Ureter (tissue), 1 donor: ENCODE results near the gene IGSF21. TPM values are rescaled to one million over a fixed set of nuclear protein-coding genes. Genes with fewer than 3 reads are reported as not detected.

Experiments
- DNase-seq: peaks from one replicate; pipeline ENCODE4 v3.0.0-alpha.2; 2020; ENCODE audit warnings: low spot score
- total RNA-seq: library from RNA; stranded (reverse); gene quantifications from one replicate; pipeline ENCODE4 v1.2.4, GENCODE V29; 2023
- donor health status: DM: yes; HTN: yes; CAD: no.

Gene IGSF21
- total RNA-seq, 1 donor from 2014 or later: 6.6 TPM

DNA sequence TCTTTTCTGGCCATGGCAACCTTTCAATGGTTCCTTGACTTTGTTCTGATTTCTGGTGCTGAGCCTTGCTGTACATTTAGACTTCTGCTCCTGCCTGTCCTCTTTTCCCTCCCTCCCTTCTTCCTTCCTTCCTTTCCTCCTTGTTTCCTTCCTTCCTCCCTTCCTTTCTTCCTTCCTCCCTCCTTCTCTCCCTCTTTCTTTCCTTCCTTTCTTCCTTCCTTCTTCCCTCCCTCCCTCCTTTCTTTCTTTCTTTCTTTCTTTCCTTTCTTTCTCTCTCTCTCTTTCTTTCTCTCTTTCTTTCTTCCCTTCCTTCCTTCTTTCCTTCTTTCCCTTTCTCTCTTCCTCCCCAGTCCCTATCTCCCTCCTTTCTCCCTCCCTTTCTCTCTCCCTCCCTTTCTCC, 10.4 kb upstream of the IGSF21 start:
- DNase-seq: no peak

DNA sequence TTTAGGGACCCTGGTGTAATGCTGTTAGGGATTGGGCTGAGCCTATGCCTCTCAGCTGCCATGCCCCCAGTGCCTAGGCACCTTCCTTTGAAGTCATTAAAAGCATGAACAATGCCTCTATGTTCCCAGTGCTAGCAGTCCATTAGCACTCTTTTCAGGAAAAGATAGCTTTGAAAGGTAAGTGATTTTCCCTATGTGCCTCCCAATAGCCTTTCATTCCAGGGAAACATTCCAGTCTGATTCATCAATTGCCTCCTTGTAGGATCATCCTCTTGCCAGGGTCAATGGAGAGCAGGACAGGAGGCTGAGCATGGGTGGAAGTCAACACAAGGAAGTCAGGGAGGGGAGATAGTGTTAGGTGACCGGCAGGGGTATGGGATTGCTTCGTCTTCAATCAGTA, 8.6 kb upstream of the IGSF21 start:
- no peak for DNase-seq

DNA sequence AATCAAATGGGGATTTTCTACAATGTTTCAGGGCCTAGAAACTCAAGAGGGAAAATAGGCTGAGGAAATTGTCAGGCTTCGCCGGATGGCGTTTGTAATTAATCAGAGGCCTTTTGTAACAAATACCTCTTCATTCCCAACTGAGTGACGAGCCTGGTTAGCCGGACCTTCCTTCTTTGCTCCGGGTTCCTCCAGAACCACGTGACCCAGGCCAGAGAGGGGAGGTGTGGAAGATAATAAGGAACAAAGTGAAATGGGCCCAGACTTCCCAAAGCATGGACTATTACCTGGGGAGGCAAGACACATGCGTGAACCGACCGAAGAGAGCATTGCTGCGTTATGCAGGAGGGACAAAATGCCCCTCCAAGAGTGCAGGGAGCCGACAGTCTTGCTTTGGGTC, 7.5 kb upstream of the IGSF21 start:
- DNase-seq: no peak

DNA sequence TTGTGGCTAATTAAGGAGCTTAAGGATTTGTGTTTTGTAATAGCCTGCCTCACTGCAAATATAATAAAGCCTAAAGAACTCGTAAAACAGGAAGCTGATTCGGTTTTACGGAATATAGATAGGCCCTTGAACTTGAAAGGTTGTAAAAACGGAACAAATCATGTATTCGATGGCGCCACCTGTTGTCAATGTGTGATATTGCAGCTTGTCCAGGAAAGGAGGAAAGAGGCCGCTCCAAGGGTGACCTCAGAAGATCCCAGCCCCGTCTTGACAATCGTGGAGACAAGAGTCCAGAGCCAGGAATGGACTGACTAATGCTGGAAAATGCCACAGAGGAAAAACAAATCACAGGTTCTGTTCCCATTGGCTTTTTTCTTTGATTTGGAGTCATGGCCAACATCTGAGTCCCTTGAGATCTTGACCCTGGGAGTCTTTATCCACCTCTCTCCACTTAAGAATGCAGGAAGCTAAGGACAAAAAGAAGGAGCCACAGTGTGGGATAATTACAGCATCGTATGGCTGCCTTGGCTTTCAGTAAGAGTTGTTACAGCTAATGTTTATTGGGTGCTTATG, 7.0 kb upstream of the IGSF21 start:
- peak; percentile 77 for DNase-seq

DNA sequence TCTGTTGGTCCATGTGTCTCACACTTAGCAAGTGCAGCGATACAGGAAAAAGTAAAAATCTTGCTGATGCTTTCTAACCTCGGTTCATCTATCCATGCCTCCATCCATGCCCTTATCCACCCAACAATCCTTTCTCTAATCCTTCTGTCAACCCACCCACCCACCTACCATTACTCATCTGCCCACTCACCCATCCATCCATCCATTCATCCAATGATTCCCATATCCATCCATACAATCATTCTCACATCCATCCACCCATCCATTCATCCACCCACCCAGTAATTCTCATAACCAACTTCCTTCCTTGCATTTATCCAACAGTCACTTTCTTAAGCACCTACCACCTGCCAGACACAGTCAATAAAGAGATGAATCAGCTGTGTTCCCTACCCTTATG, 6.1 kb upstream of the IGSF21 start:
- DNase-seq: no peak

DNA sequence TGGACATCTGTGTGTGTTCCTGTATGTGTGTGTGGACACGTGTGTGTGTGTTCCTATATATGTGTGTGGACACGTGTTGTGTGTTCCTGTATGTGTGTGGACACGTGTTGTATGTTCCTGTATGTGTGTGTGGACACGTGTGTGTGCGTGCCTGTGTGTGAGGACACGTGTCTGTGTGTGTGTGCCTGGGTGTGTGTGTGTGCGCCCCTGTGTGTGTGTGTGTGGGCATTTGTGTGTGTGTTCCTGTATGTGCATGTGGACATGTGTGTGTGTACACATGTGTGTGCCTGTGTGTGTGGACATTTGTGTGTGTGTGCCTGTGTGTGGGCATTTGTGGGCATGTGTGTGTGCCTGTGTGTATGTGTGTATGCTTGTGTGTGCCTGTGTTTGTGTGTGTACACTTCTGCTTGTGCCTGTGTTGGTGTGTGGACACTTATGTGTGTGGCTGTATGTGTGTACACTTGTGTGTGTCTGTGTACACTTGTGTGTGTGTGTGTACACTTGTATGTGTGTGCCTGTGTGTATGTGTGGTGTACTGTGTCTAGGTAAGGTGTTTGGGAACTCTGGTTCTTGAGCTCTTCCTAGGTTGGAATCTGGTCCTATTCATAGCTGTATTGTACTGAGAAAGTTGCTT, 3.7 kb upstream of the IGSF21 start:
- DNase-seq: no peak

DNA sequence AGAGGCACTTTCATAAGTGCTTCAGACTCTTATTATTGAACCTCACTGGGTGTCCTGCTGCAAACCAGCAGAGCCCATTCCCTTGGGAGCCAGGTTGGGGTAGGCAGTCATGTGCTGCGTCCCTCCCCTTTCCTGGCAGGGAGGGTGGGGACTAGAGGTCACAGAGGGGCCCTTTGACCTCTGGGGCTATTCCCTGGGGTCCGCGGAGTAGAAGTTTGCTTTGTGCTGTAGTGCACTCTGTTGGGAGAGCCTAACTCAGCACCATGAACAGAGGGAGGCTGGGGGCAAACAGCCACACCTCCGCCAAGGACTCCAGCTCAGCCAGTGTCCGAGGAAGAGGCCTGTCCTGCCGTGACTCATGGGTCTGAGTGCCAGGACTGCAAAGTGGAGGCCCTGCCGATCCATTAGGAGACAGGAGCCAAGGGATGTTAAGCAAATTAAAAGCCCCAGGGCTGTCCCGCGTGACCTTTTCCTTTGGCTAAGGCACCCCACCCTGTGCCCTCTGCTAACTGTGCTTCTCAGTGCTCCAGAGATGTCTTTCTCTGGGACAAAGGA, 3.0 kb upstream of the IGSF21 start:
- no peak for DNase-seq

DNA sequence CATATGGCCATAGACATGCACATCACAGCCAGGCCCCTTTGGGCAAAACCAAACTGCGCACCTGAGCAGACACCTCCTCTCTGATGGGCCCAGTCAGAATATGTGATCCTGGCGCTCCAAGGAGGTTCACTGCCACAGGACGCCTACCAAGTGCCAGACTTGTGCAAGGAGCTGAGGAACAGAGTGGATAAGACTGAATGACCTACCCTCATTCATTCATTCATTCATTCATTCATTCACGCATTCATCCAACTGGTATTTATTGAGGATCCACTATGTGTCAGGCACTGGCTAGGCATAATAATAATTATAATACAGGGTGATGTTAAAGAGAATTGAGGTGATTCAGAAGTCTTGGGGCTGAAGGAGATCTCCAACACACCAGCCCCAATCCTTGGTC, 2.4 kb upstream of the IGSF21 start:
- DNase-seq: no peak

DNA sequence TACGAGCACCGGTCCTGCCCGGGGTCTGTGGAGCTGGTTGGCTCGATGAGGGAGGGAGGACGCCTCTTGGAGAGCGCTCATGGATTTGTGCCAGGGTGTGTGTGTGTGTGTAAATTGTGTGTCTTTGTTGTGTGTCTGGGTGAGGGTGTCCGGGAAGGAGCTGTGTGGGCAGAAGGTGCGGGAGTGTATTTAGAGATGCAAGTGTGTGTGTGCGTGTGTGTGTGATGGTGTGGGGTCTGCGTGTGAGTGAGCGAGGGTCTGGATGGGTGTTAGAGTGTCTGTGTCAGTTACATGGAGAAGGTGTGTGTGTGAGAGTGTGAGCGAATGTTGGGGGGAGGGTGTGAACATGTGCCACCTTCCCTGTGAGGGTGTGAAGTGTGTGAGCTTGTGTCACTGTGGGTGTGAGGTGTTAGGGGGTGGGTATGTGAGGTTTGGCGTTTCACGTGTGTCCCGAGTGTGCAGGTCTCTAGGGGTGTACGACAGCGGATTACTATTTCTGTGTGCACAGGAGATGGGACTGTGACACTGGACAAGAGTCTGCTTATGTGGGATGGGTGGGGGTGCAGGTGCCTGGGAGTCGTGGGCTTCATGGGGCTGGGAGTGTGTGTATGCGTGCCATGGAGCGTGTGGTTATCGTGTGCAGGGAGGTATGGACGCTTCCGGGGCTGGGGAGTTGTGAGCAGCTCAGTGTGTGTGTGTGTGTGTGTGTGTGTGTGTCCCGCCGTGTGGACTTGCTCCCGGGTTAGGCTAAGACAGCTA, 880 bp downstream of the IGSF21 start:
- no peak for DNase-seq

DNA sequence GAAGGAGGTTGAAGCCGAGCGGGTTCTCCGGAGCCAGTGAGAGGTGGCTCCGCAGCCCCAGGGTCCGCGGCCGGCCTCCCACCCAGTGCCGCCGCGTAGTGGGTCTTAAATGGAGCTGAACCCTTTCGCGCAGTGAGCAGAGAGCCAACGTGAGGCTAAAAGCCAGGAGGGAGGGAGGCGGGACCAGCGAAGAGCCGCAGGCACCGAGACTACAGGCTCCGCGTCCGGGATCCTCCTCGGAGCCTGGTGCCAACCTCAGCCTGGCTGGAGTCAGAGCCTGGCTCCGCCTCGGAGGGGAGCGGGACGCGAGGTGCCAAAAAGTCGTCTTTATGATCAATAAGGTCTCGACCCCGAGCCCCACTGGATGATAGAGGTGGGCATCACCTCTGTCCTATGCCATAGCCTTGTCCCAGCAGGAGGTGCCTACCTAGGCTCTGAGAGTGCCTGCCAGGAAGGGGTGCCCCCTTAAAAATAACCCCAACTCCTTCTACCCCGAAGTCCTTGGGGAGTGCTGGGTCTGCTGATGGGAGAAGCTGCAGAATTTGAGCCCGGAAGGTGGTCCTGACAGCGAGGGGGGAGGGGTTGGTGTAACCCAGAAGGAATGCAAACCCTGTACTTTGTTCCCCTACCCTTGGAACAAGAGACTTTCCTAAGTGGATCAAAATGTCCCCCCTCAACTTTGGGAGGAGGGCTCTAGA, 1.6 kb downstream of the IGSF21 start:
- DNase-seq: no peak

DNA sequence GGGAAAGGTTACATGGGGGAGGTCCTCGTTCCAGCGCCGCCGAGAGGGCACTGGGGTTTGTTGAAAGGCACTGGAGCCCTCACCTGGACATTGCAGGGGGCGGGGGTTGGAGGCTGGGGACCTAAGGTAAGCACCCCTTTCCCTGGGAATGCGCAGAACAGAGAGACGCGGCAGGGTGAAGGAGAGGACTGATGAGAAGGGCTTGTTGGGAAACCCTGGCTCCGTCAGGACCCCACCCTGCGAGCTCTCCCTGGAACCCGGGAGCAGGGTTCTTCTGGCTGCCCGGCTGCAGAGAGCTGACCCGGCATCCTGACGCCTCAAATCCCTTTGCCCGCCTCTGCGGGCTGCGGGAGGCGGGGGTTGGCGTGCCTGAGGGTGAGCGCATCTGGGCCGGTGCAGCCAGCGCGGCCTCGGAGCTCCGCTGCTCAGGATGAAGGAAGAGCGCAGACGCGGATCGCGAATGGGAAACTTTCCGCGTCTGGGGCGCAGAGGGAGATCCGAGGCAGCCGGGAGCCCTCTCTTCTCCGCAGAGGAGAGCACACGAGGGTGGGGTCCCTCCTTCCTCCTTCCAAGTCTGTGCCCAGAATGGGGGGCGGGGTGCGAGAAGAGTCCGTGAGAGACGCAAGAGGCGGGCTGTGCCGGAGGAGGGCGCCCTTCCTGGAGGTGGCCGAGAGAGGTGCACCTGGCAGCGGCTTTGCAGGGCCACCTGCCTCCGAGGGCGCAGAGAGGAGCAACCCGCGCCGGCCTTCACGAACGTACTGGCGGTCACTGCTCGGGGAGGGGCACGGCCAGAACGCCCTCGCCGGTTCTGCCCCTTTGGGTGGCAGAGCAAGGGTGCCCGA, 2.4 kb downstream of the IGSF21 start:
- peak; percentile 68 for DNase-seq

DNA sequence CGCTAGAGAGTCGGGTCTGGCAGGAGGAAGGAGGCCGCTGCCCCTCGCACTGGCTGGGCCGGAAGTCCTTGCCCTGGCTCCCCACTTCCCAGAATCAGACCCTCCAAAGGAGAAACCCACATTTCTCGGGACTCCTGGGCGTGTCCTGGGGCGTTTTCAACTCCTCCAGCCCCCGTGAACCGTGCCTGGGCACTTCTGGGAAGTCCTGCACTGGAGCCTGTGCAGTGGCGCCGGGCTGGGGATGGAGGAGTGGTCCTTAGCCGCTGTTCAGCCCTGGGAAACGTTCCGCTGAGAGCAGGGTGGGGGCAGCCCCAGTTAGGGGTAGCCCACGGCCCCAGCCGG, 3.0 kb downstream of the IGSF21 start:
- no peak for DNase-seq

DNA sequence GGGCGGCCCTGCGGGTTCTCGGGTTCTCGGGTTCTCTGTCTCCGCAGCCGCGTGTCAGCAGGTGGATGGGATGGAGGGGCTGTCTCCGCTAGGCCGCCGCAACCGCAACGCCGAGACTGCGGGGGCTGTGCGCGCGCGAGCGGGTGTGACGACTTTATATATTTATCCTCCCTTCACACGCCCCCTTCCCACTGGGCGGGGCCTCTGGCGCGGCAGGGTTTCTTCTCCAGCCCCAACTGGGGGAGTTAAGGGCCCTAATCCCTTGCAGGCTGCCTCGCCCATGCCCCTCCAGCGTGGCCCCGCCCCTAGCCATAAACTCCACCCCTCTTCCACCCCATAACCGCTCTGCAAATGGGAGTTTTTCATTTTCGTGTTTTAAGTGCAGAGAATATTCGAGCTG, 3.4 kb downstream of the IGSF21 start:
- no peak for DNase-seq

DNA sequence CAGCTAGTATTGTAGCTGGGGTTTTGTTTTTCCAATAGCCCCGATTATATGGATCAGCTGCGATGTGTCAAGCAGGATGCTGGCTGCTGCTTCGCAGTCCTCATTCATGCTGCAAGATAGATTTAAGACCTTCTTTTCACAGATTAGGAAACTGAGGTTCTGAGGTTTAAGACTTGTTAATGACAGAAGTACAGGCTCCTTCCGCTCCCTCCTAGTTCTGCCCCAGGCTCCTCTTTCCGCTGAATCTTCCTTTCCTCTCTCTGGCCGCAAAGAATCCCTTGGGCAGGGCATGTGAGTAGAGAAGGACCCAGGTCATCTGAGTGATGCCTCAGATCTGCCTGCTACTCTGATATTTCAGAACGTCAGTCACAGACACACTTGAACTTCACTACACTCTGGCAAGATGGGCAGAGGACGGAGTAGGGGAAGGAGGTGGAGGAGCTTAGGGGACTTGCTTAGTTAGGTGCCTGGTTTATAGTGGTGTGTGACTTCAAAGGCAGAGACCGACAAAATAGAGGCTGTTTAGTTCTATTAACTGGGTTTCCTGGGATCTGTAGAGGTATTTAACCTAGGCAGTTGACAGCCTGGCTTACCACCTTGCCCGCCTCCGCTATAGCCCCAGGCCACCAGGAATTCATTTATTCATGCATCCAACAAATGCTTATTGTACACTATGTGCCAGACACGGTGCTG, 4.2 kb downstream of the IGSF21 start:
- no peak for DNase-seq

DNA sequence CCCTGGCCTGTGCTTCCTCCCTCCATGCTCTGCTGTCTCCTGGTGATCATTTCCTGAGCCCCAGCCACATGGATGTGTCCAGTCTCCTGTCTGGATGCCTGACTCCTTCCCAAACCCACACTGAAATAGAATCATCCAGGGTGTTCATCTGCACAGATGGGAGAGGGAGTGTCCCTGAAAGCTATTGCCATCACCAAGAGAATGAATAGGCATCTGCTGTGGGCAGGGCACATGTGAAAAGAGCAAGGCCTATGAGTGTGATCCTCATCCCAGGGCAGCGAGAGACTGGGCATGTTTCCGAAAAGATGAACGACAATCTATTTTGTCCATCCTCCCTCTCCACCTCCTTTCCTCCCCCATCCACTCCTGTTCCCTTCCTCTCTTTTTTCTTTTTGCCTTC, 5.0 kb downstream of the IGSF21 start:
- no peak for DNase-seq

DNA sequence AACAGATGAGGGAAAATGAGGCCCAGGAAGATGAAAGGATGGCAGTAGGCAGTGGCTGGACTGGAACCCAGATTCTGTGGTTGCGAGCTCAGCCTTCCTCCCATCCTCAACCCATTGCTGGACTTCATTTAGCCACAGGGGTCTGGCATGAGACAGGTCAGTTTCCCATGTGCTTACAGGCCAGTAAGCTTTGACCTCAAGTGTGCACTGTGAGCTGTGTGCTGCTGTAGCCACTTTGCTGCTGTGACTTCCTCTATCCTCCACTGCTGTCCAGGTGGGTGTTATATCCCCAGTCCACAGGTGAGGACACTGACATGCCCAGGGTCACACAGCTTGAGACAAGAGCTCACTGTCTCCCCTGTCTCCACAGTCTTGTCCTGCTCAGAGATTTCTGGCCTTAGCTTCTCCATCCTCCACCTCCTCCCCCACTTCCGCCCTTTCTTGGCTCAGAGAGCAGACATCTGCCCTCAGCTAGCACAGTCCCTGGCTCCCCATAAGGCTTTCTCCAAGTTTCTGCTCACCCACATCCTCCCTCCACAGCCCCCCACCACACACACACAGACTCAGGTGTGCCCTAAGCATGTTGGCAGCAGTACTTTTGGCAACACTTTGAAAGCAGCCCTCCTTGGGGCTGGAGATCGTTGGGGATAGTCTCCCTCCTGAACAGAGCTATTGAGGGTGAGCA, 7.3 kb downstream of the IGSF21 start:
- DNase-seq: no peak

DNA sequence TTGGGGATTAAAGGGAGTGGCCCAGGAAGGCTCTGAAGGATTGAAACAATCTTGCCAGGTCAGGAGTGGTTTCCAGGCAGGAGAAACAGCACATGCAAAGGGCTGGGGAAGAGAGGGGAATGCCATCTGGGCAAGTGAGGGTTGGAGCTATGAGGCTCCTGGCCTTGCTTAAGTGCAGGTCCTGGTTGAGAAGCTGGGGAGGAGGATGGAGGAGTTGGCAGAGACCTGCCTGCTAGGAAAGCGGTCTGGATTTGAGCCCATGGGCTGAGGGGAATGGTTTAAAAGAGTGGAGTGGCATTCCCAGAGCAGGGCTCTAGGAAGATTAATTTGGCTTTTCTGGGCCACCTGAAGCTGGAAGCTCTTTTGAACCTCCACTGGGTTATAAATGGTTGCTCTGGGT, 9.2 kb downstream of the IGSF21 start:
- no peak for DNase-seq

DNA sequence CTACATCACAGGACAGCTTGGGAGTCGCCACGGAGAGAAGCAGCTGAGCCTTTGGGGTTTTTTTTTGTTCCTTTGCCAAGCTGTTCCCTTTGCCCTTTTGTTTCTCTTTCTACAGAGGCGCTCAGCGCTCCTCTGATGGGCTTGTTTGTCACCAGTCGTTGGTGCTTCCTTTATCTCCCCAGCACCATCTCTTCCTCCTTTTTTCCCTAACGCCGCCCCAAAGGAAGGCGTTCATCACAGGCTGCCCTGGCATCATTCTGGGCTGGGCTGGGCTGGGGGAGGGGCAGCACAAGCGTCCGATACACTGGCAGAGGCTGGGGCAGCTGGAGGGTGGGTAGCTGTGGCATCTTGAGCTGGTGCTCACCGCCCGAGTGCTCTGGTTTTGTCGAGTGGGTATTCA, 10.5 kb downstream of the IGSF21 start:
- no peak for DNase-seq

DNA sequence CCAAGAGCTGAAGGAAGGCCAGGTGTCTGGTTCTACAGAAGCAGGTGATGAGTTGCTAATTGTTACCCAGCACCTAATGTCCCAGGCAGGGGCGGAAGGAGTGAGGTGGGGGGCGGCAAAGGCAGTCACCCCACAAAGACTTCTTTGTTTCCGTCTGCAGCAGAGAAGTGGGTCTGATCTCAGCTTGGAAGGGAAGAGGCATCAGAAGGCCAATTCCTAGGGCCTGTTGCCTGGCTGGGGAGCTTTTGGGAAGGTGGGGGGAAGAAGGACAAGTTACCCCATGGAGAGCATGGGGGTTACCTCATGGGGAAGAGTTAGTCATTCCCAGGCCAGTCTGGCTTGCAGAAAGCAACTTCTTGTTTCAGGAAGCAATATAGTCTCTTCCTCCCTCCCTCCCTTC, 10.9 kb downstream of the IGSF21 start:
- DNase-seq: no peak

DNA sequence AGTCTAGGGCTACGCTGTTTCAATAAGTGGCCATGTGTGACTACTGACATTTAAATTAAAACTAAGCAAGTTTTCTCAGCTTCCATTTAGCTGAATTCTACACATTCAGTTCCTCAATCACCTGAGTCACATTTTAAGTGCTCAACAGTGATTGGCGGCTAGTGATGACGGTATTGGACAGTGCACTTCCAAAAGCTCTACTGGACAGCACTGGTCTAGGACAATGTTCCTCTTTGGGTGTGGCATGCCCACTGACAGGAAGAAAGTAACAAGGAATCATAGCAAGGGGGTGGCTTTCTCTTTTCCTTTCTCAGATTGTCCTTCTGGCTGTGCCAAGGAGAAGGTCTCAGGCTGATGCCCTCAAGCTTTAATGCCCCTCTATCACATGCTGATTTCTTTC, 11.7 kb downstream of the IGSF21 start:
- DNase-seq: no peak
